AG04450 (cell line): ENCODE measurements around the gene DPYSL5. TPM values are rescaled to one million over a fixed set of nuclear protein-coding genes. Genes with fewer than 3 reads are reported as not detected.

Experiments
- CTCF ChIA-PET: fragments of 300-600, 350-600 bp; formaldehyde crosslinking; extraction: SDS; loops from one replicate; lab custom pipeline; 2022; ENCODE audit warnings: antibody characterized with exemption, inconsistent platforms; lab: Charles Lee
- POLR2A ChIA-PET: fragments of 350-600 bp; formaldehyde crosslinking; extraction: SDS; loops from one replicate; lab custom pipeline; 2021; ENCODE audit warnings: antibody characterized with exemption, inconsistent platforms; lab: Yijun Ruan, JAX
- DNase-seq: peaks from one replicate; pipeline ENCODE4 v3.0.0-alpha.2; 2011; ENCODE audit warnings: low read depth, low spot score
- H3K27ac ChIP-seq: one replicate; pipeline ENCODE4 v1.5.1; 2012; ENCODE audit warnings: low read depth, low read length, control low read depth
- H3K27me3 ChIP-seq: one replicate; pipeline ENCODE4 v1.6.0; 2012; ENCODE audit warnings: low read length; ENCODE audit not compliant: control insufficient read depth, insufficient read depth
- H3K4me3 ChIP-seq: 2 replicates; pipeline ENCODE4 v1.5.1; 2011; ENCODE audit warnings: mild to moderate bottlenecking, low read depth, low read length, control low read depth
- H3K9me3 ChIP-seq: 2 replicates; pipeline ENCODE4 v1.5.1; 2012; ENCODE audit warnings: low read length; ENCODE audit not compliant: control insufficient read depth, insufficient read depth
- CTCF ChIP-seq: IDR thresholded peaks from 2 replicates; pipeline ENCODE4 v1.5.1; 2011; ENCODE audit warnings: low read depth, low read length, control low read depth, inconsistent platforms
- polyA plus RNA-seq: library from polyadenylated mRNA; depleted of rRNA; stranded (reverse); fragments of >200 nt; gene quantifications from 2 replicates; pipeline ENCODE4 v1.2.3, GENCODE V29; 2011

Gene DPYSL5
- polyA plus RNA-seq, 1 experiment, result not detected

- Histone ChIP-seq H3K9me3 (no peaks in the 10 kb centered on the region), H3K27me3 (no peaks in the 10 kb centered on the region), H3K27ac (no peak overlapping the region), H3K4me3 (no peak overlapping the region)
- ChIA-PET POLR2A (no interaction called here), CTCF (interaction anchor here (0.7 to 1.5 kb wide), 3 partner anchors 18 to 134 kb away, joined by 3 read pairs; no protein-coding TSS in a partner anchor)
- no peak for DNase-seq
- no peak for TF ChIP-seq CTCF
These were observed 131.8 kb downstream of the DPYSL5 start for GRCh38 chr2:26979741-26980140.

GRCh38 chr2:26980971-26981370, 133.0 kb downstream of the DPYSL5 start:
- no peak for TF ChIP-seq CTCF
- no peak for DNase-seq
- ChIA-PET POLR2A (no interaction called here), CTCF (no interaction called here)
- Histone ChIP-seq H3K9me3 (no peaks in the 10 kb centered on the region), H3K4me3 (no peak overlapping the region), H3K27me3 (no peaks in the 10 kb centered on the region), H3K27ac (no peak overlapping the region)

GRCh38 chr2:26982102-26982742, 134.3 kb downstream of the DPYSL5 start:
- POLR2A ChIA-PET, result no interaction called here
- CTCF ChIA-PET, result interaction anchor here (1.3 to 1.4 kb wide), 2 partner anchors 11 to 35 kb away, joined by 3 to 10 read pairs; no protein-coding TSS in a partner anchor
- Histone ChIP-seq H3K27me3 (no peaks in the 10 kb centered on the region), H3K27ac (no peak overlapping the region), H3K4me3 (no peak overlapping the region), H3K9me3 (no peaks in the 10 kb centered on the region)
- TF ChIP-seq CTCF, result peak; percentile 27; the same call in 1 of the 2 replicates
- no peak for DNase-seq

- POLR2A ChIA-PET, result no interaction called here
- CTCF ChIA-PET, result interaction anchor here (0.6 to 0.9 kb wide), 2 partner anchors 153 to 238 kb away, joined by 4 to 5 read pairs; no protein-coding TSS in a partner anchor
- no peak for DNase-seq
- H3K4me3 ChIP-seq, result no peak overlapping the region
- TF ChIP-seq CTCF, result no peak
- no peak overlapping the region for H3K27ac ChIP-seq
- no peaks in the 10 kb centered on the region for H3K27me3 ChIP-seq
- no peaks in the 10 kb centered on the region for H3K9me3 ChIP-seq
These were observed 135.8 kb downstream of the DPYSL5 start for GRCh38 chr2:26983746-26984145.

- no peaks in the 10 kb centered on the region for H3K9me3 ChIP-seq
- no peak overlapping the region for H3K27ac ChIP-seq
- ChIA-PET POLR2A (no interaction called here), CTCF (interaction anchor here (0.6 to 1.3 kb wide), 2 partner anchors 24 to 31 kb away, joined by 3 to 4 read pairs; no protein-coding TSS in a partner anchor)
- no peak overlapping the region for H3K4me3 ChIP-seq
- DNase-seq, result no peak
- H3K27me3 ChIP-seq, result no peaks in the 10 kb centered on the region
- TF ChIP-seq CTCF, result no peak
These were observed 137.9 kb downstream of the DPYSL5 start for GRCh38 chr2:26985807-26986206.
